HK-2 (cell line): ENCODE measurements around the gene ENOX1.
"Not testable (repeated sequence)": the region's sequence is repeated elsewhere in the genome, so short reads cannot be mapped to it uniquely, and the experiment has no call there.

ENCODE experiments used
- DNase-seq: peaks from one replicate; pipeline ENCODE4 v3.0.0-alpha.2; 2018; ENCODE audit not compliant: unreplicated experiment

The ENOX1 gene

DNA sequence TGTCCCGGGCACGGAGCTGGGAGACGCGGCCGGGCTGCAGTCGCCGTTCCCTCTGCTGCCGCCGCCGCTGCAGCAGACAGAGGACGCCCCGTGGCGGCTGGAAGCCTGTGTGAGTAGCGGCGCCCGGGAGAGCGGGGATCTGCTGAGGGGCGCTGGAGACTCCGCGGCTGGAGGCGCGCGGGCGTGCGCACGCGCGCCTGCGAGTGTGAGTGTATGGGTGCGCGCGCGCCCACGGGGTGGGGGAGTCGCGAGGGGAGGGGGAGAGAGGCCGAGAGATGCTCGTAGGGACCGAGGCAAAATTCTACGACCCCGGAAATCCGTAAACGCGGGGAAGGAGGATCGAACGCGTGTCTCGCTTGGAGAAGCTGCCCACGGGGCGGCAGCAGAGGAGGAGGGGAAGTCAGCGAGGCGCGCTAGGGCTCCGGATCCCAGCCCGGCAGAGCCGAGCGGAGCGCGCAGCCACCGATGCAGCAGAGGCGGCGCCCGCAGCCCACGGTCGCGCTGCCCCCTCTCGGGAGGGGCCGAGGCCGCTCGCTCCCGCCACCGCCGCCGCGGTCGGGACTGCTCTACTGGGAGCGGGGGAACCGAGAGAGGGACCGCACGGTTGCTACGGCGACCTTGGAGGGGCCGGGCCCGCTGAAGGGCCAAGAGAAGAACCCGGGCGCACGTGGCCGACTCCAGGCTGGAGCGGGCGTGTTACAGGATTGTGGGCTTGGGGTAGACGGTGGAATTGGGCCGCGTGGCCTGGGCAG, at the start of gene ENOX1:
ENOX1 (minus strand) TSS at position 207 of the 752 bp plus-strand sequence.
- peak; percentile 40 for DNase-seq

DNA sequence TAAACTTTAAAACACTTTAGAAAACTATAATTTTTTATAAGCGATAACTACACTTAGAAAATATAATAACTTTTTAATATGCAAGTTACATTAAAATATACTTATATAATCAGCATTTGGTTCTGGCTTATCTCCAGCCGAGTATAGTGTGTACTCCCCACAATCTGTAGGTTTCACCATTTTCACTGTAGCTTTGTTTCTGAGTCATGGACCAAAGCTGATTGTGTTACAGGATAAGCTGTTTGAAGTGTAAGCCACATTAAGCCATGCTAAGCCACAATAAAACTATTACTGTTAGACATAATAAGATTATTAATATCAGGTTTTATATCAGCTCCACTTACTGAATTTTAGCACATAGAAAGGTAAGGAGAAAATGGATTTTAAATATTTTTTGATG, 48.9 kb upstream of the ENOX1 start:
- DNase-seq: no peak

DNA sequence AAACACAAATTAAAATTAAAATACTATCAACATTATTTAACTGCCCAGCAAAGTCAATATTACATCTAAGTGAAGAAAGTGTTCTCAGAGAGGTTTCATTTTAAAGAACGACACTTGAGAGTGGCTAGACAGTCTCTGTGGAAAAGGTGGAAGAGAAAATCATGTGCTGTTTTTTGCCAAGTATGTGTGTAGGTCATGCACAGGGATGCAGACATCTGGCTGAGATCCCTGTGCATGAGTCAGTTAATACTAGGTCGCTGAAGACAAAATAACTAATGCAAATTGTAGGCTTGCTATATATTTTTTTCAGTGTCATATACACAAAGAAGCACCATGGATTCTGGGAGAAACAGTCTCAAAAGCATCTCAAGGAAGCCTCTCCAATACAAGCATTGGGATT, 44.3 kb upstream of the ENOX1 start:
- no peak for DNase-seq

DNA sequence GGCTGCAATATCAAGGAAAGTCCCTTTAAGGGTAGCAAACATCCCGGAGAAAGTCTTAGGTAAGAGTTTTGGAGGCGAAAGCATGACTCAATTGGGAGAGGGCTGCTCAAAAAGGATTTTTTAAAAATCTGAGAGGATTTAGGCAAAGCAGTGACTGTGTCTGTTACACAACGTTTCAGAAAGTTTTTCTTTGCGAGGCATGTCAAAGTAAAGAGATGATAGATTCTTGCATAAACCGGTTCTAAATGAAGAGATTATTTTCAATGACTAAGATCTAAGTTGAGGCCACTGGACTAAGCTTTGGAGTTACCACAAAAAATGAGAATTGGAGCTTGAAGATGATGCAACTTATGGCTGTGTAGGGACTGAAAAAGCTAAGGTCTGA, 43.7 kb upstream of the ENOX1 start:
- no peak for DNase-seq

DNA sequence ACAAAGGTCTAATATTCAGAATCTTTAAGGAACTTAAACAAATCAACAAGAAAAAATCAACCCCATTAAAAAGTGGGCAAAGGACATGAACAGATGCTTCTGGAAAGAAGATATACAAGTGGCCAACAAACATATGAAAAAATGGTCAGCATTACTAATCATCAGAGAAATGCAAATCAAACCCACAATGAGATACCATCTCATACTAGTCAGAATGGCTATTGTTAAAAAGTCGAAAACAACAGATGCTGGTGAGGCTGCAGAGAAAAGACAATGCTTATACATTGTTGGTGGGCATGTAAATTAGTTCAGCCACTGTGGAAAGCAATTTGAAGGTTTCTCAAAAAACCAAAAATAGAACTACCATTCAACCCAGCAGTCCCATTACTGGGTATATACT, 37.9 kb upstream of the ENOX1 start:
- not testable (repeated sequence) for DNase-seq

DNA sequence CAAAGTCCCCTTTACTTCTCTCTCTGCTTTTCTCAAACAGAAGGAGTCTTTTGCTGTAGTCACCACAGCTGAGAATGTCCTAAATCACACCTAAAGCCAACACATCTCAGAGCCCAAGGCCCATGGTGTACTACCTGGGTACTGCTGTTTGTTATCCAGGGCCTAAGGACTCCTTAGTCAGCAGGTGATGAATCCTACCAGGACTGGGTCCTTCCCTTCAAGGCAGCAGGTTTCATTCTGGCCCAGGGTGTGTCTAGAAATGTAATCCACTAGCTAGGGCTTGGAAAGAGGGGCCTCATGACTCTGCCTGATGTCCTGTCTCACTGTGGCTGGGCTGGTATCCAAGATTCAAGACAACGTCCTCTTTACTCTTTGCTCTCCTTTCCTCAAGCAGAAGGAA, 36.2 kb upstream of the ENOX1 start:
- no peak for DNase-seq

DNA sequence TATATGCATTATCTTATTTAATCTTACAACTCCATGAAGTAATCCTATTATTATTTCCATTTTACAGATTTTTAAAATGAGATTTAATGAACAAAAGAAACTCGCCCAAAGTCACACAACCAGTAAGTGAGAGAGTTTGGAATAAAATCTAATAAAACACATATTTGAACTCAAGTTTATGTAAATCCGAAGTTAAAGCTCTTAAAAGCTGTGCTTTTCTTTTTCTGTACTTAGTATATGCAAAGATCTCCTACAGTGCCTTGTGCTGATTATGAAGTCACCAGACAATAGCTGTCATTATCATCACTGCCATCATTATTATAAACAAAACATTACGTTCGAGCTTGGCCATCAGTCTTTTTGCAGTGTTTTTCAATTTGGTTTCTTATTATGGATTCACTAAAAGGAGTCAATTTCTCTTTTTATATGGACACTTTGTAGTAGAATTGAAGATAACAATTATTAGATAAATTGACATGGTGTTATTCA, 29.7 kb upstream of the ENOX1 start:
- no peak for DNase-seq

DNA sequence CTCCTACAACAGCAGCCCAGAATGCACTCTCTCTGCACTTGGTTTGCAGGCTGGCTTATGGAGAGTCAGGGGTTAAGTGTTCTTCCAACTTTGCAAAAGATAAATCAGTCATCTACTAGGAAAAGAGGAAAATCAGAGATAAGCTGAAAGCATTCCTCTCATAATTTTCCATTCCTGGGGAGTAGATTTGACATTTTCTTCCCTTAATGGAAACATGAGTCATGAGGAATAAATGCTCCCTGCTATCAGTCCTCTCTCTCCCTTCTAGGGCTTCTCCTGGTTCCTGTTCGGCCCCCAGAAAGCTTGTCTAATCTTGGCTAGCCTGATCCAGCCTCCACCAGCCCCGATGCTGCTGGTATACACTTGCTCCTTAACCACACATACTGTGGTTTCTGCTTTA, 28.4 kb upstream of the ENOX1 start:
- DNase-seq: no peak

DNA sequence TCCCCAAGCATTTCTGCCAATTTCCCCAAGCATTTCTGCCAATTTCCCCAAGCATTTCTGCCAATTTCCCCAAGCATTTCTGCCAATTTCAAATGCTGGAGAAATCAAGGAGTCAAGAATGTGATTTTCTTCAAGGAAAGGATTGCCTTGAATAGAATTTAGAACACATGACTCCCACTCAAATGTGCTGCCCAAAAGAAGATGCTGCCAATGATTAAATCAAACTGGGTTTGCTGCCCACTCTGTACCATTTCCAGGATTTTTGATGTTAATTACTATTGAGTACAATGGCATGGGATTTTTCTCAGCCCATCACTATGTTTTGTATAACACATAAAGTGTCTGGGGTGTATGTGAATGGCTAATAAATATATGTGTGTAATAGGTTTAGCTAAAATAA, 21.9 kb upstream of the ENOX1 start:
- DNase-seq: no peak

DNA sequence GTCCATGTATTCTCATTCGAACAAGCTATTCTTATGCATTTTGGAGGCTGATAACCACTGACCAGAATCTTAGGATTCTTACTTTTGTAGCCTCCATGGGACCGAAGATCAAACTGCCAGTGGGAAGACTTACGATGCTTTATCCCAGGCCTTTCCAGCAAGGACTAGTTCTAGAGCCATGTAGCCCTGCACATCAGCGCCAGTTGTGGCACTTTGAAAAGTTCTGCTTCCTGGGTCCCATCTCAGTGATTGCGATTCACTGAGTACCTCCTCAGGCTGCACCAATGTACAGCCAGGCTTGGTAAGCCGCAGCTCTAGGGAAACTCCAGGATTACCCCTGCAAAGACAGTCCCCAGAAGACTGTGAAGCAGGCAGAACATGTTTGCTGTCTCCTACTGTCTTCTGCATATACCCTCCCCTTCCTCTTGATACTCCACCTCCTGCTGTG, 18.9 kb upstream of the ENOX1 start:
- no peak for DNase-seq

DNA sequence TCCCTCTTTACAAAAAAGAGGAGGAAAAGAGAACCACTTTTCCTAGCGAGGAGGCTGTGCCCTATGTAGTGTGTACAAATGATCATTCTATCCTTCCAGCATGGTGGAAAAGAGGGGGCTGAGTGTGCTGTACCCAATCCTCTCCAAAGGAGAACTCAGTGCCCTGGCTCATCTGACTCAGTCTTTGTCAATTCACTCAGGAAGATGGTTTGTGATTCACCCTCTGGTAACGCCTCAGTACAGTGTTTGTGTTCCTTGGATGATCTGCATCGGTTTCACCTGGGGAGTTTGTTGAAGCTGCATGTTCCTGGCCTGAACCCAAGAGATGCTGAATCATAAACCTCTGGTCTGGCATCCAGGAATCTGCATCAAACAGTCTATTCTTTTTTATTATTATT, 18.3 kb upstream of the ENOX1 start:
- peak; percentile 33 for DNase-seq

DNA sequence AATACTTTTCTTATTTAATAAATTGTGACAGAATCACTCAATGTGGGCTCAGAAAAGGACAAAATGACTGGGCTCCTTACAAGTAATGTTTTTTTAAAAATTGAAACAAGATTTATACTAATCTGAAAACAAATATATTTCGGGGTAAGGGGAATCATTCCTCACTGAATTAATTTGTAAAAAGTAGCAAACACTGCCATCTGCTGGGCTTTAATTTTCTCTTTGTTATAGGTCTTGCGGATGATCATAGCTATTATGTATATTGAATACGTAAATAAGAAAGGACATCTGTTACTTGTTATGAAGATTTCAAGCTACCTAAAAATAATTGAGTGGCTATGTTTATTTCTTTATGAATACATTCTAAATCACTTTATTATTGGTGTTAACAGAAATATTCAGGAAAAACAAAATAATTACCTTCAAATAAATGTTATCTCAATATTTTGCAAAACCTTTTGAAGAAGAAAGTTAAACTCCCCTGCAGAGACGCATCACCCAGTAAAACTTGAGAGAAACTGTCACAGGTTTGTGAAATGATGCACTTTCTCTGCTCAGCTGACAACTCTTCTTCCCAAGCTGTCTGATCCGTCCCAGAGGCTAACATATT, 17.8 kb upstream of the ENOX1 start:
- DNase-seq: no peak

DNA sequence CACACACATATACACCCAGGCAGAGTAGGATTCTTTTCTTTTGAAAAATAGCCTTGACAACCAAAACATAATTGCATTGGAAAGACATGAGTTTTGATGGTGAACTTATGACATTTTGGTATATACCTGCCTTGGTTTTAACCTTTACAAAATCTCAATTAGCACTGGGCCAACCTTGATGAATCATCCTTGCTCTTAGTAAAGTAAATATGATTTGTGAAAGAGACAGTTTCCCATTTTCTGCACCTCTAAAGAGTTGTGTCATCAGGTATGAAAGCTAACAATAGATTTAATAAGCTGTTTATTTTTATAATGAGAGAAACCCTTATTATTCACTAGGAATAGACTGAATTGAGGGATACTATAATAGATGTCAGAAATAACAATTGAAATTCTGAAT, 15.7 kb upstream of the ENOX1 start:
- no peak for DNase-seq

DNA sequence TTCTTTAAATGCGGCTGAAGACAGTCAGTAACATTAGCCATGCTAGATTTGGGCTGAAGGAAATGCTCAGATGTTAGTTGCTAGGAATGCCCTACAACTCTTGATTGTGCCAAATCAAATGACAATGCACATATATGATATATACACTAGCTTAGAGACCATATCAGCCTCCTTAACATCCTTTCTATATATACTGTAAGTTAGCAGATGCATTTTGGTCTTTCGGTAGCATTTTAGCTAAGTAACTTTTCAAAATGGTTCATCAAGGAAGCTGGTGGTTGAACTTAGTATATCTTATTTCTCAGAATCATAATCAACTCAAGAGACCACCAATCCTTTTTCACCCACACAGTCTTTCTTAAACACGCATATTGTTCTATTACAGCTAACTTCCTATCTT, 14.1 kb upstream of the ENOX1 start:
- DNase-seq: no peak

DNA sequence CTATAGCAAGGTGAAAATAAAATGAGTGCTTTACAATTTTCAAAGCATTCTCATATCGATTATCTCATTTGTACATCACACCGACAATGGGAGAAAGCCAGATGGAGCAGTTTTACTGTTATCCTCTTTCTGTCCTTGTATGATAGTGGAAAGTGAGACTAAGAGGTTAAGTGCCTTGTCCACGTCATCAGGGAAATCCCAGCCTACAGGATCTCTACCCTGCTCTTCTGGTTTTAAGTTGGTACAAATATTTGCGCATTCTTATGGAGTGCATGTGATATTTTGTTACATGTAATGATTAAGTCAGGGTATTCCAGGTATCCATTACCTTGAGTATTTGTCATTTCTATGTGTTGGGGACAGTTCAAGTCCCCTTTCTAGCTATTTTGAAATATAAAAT, 12.4 kb upstream of the ENOX1 start:
- no peak for DNase-seq

DNA sequence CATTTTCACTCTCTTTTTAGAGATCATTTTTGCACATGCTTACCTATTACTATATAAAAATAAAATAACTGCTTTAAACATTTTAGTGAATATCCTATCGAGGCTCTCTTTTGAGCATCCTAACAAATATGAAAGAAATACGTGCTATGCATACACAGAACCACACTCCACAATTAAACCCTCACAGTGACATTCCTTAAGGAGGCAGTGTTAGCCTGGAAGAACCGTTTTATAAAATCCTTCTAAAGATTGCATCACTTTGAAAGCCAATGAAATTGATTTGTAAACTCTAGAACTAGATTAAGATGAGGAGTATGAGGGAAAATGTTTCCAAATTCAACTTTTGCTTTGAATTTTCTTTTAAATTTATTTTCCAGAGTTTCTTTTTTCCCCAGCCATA, 11.1 kb upstream of the ENOX1 start:
- no peak for DNase-seq

DNA sequence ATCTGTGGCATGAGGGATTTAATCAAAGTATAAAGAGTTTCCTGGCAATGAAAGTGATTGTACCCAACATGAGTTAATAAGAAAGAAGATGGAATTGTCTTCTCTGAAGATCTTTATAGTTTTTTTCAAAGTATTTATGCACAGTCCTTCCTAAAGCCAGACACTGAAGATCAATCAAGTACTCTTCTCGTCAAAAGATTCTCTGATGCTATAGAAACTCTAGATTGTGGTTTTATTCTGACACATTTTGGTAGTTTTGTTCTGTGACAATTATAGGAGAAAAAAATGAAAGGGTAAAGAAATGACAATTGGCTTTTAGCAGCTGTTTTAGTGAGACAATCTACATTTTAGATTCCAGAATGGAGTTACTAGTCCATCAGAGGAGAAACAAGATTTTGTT, 10.4 kb upstream of the ENOX1 start:
- no peak for DNase-seq

DNA sequence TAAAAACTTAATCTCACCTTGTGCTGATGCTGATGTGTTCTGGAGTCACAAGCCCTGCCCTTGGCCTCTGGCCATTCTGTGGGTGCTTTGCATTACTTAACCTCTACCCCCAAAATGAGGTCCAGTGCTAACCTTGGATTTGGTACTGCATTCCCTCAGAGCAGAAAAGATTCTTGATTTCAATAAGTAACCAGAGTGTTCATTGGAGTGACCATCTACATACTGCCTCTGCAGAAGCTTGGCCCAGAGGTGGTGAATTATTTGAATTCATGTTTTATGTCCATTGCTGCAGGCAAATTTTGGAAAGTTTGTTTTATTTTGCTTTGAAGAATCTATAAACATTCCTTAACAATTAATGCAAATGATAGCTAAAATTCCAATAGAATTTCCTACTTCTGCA, 7.6 kb upstream of the ENOX1 start:
- no peak for DNase-seq

DNA sequence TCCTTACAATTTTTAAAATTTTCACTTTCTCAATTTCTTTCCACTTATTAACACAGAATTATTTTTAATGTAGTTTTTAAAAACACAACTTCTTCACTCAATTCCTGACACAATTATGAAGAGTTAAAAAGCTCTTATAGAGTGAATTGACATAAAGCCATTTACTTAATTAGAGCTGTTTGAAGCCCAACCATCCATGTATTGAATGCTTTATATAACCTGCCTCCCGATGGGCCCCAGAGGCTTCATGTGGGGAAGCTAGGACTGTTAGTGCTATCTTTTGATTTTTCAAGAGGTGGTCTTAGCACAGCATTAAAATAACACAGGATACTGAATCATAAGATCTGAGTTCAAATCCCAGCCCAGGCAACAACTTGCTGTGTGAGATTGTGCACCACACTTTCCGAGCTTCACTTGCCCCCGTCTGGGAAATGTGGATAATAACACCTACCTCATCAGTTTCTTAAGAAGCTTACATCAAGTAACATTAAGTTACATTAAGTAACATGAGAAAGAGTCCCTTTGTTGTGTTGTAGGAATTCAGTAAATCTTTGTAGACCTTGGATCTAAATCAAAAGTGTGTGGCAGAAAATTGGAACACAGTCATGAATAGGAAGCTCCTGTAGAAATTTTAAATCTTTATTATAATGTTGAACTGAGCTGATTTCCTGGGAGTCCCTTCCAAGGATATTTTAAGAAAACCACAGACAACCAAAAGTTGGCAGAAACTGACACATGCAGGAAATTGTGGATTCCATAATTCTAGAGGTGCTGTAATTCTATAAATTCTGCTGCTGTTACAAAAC, 5.5 kb upstream of the ENOX1 start:
- DNase-seq: no peak

DNA sequence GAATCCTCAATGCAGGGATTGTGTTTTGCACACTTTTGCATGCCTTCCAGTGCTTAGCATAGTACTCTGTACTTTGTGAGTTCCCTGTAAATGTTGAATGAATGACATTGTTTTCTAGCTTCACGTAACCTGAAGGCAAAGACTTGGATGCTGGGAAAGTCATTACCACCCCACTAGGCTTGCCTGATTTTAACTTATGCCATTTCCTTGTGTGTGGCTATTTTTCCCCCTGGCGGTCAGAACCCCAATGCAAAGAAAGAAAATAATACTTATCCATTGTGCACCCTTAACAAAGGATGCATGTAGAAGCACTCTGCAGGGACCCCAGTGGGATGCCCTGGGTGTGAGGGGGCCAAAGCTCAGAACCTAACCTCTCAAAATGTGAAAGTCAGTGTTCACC, 1.2 kb upstream of the ENOX1 start:
- no peak for DNase-seq

DNA sequence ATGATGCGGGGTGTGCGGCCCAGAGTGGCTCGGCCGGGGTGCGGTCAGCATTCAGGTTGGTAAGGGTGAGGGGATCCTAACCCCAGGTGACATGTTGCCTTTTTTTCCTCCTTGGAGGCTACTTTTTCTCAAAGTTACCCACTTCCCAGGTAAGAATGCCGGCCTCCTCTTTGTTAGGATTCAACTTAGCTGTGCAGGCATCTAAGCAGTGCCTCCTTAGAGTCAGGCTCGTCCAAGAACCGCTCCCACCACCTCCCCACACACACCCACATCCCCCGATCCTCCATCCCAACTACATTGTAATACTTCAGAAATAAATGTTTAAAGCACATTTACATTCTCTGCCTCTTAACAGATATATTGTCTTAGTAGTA, 733 bp upstream of the ENOX1 start:
- DNase-seq: no peak

DNA sequence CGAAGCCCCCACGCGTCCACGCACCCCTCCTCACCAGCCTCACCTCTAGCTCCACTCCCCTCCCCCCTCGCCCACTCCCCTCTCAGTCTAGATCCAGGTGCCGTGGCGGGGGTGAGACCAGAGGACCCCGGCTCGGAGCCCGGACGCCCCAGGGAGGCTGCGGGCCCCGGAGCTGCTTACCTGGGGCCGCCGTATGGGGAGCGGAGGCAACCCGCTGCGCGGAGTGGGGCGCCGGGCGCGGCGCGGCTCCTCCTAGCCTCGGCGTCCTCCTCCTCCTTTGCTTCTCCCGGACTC, 353 bp downstream of the ENOX1 start:
- DNase-seq: no peak
